ENCODE results near the gene PCDH9.

PCDH9 gene

DNA sequence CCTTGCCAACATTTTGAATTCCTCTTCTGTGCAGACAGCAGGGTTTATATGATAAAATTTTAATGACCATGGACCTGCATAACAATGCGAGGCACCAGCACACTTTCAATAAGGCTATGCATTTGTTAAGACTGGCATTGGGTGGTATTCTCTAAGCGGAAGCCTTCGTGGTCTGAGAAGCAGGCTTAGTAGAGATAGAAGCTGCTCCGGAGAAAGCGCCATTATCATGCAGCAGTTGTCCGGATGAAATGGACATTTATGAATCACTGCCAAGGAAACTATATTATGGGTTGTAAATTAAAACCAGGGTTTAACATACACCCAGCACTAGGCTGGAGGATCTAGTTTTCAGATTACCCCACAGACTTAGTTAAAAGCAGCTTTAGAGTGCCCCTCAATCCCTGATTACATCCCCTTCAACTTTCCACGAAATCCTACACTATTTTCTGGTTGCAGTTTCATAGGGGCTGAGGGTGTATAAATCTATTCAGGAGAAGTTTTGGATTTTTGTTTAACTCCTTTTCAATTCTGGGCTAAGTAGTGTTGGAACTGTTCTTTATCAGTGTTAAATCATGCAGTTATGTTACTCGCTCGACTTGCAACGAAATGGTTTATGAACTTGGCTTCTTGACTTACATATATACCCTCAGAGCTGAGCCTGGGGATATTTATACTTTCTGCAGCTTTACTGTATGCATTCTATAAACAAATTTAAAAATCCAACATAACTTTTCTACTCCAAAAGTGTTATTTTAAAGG, 193.3 kb downstream of the PCDH9 start:
- DNase-seq (ENCODE audit: low read depth, low spot score), result no peak

DNA sequence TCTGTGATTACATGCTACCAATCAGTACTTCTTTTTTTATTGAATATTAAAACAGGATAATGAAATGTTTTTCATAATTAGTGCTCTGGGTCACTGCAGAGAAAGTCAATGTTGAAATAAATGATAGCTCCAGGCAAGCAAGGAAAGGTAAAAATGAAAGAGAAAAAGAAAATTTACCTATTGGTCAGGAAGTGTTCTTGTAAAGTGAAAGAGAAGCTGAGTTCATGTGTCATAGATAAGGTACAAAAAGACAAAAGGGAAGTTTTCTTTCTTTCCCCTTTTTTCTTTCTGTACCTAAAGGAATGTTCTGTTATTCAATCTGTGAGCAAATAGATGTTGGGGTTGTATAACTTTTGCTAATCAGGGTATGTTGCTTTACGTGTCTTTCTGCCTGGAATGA, 197.0 kb downstream of the PCDH9 start:
- no peak for DNase-seq (ENCODE audit: low read depth, low spot score)

- peak; percentile 98 for DNase-seq (ENCODE audit: low read depth, low spot score)
Measured at GRCh38 chr13:67023130-67023876, 206.8 kb downstream of the PCDH9 start.

DNA sequence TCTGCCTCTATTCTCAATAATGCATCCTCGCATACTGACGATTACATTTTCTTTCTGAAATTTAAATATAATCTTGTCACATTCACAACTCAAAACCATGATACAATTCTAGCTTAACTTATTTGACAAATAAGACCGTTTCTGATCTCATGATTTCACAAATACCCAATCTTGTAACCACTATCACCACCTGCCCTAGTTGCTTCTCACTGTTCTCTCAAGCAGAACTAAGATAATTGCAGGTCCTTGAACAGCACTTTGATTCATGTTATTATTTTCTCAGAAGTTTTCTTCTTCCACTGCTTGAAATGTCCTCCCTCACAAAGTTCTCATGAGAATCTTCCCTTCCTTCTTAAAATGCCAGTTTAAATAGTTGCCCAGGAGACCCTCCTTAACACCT, 211.4 kb downstream of the PCDH9 start:
- no peak for DNase-seq (ENCODE audit: low read depth, low spot score)

DNA sequence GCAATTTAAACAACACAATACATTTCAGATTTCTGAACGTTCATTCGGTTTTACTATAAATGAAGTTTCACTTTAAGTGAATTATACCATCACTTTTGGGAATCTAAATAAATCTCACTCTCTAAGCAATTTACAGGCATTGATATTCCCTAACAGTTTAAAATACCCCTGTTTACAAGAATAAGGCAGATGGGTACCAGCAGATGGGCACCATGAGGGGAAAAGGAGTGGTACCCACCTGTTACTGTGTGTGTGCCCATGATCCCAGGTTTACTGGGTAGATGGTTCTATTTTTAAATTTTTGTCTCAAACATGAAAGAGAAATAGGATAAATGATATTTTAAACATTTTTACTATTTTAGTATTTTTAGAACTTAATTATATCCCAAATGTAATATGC, 212.9 kb downstream of the PCDH9 start:
- DNase-seq (ENCODE audit: low read depth, low spot score), result no peak

- no peak for DNase-seq (ENCODE audit: low read depth, low spot score)
Measured at GRCh38 chr13:67015976-67016600, 214.0 kb downstream of the PCDH9 start.

GRCh38 chr13:67014399-67014798, 215.7 kb downstream of the PCDH9 start:
- DNase-seq (ENCODE audit: low read depth, low spot score), result no peak

GRCh38 chr13:67013709-67014108, 216.4 kb downstream of the PCDH9 start:
- DNase-seq (ENCODE audit: low read depth, low spot score), result no peak

GRCh38 chr13:67008075-67008668, 222.0 kb downstream of the PCDH9 start:
- no peak for DNase-seq (ENCODE audit: low read depth, low spot score)

DNA sequence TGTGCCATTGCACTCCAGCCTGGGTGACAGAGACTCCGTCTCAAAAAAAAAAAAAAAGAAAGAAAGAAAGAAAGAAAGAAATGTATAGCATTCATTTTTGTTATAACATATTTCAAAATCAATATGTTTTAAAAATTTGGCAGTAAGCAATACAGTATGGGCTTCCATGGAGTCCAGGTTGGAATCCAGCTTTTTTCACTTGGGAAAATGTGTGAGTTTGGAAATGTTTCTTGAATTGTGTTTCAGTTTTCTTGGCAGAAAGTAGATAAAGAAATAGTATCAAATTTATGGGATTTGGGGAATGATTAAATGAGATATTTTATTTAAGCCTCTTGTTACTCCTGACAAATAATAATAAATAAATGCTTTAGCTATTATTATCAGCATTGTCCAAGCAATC, 225.6 kb downstream of the PCDH9 start:
- DNase-seq (ENCODE audit: low read depth, low spot score), result no peak

DNA sequence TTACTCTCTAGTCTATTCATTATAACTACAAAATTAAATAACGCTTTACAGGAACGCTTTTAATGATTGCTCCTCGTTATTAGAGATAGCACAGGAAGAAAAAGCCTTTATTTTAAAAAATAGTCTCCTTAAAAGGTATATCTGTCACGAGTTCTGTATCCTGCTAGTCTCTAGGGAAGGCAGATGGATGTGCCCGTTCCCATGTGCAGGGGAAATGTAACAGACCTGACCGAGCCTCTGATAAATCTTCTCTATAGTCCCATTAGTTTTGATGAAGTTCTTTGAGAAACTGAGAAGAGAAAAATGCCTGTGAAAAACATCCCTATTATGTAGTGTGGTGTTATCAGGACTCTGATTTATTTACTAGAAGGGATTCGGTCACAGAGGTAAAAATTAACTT, 226.4 kb downstream of the PCDH9 start:
- no peak for DNase-seq (ENCODE audit: low read depth, low spot score)

- no peak for DNase-seq (ENCODE audit: low read depth, low spot score)
Measured at GRCh38 chr13:67001363-67001762, 228.8 kb downstream of the PCDH9 start.

DNA sequence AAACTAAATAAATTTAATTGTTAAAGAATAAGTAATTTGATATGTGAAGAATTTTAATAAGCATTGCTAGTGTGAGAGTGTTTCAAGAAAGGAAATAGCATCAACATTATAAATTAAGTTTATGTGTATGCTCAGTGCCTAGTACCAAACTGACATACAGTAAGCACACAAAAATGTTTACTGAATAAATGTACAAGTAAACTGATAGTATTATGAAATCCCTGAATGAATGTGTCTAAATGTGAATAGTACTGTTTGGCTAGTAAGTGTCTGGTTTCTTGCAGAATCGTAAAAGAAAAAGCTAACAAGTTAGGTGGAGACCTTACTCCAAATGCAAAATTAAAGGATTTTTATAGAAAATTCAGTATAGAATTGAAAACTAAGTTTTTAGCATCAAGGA, 233.6 kb downstream of the PCDH9 start:
- no peak for DNase-seq (ENCODE audit: low read depth, low spot score)

GRCh38 chr13:66995203-66995611, 234.9 kb downstream of the PCDH9 start:
- DNase-seq (ENCODE audit: low read depth, low spot score), result no peak

DNA sequence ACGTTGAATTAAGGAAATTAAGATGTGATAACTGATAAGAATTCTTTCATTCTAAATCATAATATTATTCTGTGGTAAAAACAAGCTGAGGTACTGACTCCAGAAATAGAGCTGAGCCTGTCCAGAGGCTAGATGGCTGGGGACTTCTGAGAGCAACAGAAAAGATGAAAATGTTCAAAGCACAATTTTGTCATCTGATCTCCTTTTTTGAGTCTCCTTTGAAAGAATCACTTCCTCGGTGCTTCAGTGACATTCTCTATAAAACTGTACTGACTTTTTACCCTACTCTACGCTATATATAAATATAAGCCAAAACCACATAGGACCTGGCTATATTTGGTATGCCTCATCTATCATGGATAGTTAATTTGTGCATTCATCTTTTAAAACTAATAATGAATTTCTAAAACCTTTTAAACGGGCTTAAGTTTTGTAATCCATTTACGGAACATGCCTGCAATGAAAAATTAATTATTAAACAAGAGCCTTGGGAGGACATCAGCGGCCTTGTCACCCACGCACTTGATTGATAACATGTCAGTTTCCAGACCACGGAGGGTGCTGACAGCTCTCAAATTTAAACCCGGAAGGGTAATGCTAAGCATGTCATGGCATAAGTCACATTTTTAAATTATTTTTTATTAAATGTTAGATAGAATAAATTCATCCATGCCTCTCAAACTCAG, 235.5 kb downstream of the PCDH9 start:
- DNase-seq (ENCODE audit: low read depth, low spot score), result no peak

- DNase-seq (ENCODE audit: low read depth, low spot score), result peak; percentile 84
Measured at GRCh38 chr13:66994097-66994496, 236.0 kb downstream of the PCDH9 start.

- DNase-seq (ENCODE audit: low read depth, low spot score), result no peak
Measured at GRCh38 chr13:66992719-66993118, 237.4 kb downstream of the PCDH9 start.

DNA sequence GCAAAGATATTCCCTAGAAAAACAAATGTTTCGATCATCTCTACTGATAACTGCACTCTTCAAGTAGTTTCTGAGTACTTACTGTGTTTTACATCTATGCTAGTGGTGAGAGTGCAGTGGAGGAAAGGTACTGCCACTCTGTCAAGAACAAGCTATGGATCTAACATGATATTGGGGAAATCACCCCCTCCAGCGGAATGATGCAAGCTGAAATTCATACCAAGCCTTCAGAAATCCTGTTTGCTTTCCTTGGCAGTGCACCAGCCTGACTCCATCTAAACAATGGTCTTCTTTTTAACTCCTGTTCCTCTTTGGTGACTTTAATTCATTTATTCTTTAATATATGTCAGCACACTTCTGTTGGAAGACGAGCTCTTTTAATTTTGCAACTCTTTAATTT, 238.0 kb downstream of the PCDH9 start:
- peak; percentile 62 for DNase-seq (ENCODE audit: low read depth, low spot score)

GRCh38 chr13:66984241-66984640, 245.9 kb downstream of the PCDH9 start:
- DNase-seq (ENCODE audit: low read depth, low spot score), result no peak

DNA sequence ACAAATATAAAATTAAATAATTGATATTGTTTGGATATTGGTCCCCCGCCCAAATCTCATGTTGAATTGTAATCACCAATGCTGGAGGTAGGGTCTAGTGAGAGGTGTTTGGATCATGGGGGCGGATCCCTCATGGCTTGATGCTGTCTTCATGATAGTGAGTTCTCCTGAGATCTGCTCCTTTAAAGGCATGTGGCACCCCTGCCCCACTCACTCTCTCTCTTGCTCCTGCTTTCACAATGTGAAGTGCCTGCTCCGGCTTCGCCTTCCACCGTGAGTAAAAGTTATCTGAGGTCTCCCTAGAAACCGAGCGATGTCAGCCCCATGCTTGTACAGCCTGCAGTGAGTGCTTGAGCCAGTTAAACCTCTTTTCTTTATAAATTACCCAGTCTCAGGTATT, 248.2 kb downstream of the PCDH9 start:
- no peak for DNase-seq (ENCODE audit: low read depth, low spot score)

DNA sequence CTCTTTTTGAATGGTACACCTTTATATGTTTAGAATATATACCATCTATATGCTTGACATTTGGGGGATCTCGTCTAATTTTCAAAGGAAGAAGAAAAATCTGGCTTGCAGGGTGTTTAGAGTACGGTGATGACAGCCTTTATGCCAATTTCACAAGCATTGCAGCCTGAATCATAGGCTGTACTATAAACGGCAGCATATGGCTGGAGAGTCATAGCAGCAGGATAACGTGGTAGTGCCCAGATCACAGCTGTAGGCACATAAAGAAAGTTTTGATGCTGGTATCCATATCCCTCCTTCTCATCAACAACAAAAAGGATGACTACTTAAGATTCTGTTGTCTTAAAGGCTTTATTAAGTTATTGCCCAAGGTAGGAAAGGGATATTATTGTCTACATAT, 253.0 kb downstream of the PCDH9 start:
- no peak for DNase-seq (ENCODE audit: low read depth, low spot score)

DNA sequence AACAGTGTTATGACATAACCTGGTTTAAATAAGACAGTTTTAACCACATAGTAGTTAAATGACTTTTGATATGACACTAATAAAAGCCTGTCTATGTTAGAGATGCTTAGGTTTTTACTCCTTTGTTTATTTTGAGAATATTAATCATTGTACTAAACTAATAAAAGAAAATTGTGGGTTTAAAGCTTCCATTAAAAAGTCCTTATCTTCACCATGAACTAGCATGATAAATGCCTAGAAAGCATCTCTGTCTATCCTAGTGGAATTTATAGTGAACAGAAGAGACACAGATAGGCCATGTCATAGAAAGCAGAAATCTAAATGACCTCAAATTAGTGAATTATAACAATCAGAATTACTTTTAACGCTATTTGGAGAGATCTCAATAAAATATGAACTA, 255.2 kb downstream of the PCDH9 start:
- no peak for DNase-seq (ENCODE audit: low read depth, low spot score)

Data from astrocyte of the hippocampus (primary cell).